Smooth muscle cell of the brain vasculature (primary cell): ENCODE measurements around the gene TARM1.
"Not testable (repeated sequence)": the region's sequence is repeated elsewhere in the genome, so short reads cannot be mapped to it uniquely, and the experiment has no call there.

ENCODE experiments used
- DNase-seq: peaks from one replicate; pipeline ENCODE4 v3.0.0-alpha.2; 2012; ENCODE audit warnings: low read depth, low spot score

The TARM1 gene

GRCh38 chr19:54099903-54100255 lies 18.7 kb upstream of the TARM1 start:
- DNase-seq = not testable (repeated sequence)

GRCh38 chr19:54099190-54099902 lies 18.2 kb upstream of the TARM1 start:
- no peak for DNase-seq

- DNase-seq = no peak
These were observed 15.5 kb upstream of the TARM1 start for GRCh38 chr19:54096617-54097106.

GRCh38 chr19:54095859-54096616 lies 14.9 kb upstream of the TARM1 start:
- DNase-seq = not testable (repeated sequence)

GRCh38 chr19:54095136-54095858 lies 14.1 kb upstream of the TARM1 start:
- no peak for DNase-seq

- DNase-seq = no peak
These were observed 13.3 kb upstream of the TARM1 start for GRCh38 chr19:54094426-54095000.

GRCh38 chr19:54084410-54084809 lies 3.2 kb upstream of the TARM1 start:
- no peak for DNase-seq

- no peak for DNase-seq
These were observed 3.8 kb downstream of the TARM1 start for GRCh38 chr19:54077334-54077733.

GRCh38 chr19:54074851-54075250 lies 6.3 kb downstream of the TARM1 start:
- DNase-seq = no peak

- DNase-seq = no peak
These were observed 7.3 kb downstream of the TARM1 start for GRCh38 chr19:54073829-54074228.

- no peak for DNase-seq
These were observed 11.7 kb downstream of the TARM1 start for GRCh38 chr19:54069470-54069869.

- no peak for DNase-seq
These were observed 17.6 kb downstream of the TARM1 start, which contains the start of gene VSTM1 for GRCh38 chr19:54063350-54064116. Gene VSTM1, minus strand, starts transcription at chr19:54063897. Its CDS starts 120 bp downstream, at chr19:54063777.

- DNase-seq = no peak
These were observed 18.5 kb downstream of the TARM1 start for GRCh38 chr19:54062643-54063042.

- no peak for DNase-seq
These were observed 33.5 kb downstream of the TARM1 start for GRCh38 chr19:54047616-54048015.

- DNase-seq = no peak
These were observed 35.4 kb downstream of the TARM1 start for GRCh38 chr19:54045771-54046170.

- no peak for DNase-seq
These were observed 38.2 kb downstream of the TARM1 start for GRCh38 chr19:54042989-54043388.

GRCh38 chr19:54041969-54042606 lies 39.1 kb downstream of the TARM1 start:
- no peak for DNase-seq

GRCh38 chr19:54040003-54040402 lies 41.2 kb downstream of the TARM1 start:
- no peak for DNase-seq

GRCh38 chr19:54036542-54036941 lies 44.6 kb downstream of the TARM1 start:
- not testable (repeated sequence) for DNase-seq
